OCI-LY3 (cell line): ENCODE data around the gene PHETA2.

Experiments
- EZH2phosphoT487 ChIP-seq: fragments of 200-600 bp; shearing (Covaris generic); IDR thresholded peaks from 2 replicates; pipeline ENCODE4 v1.6.1; 2018; ENCODE audit warnings: antibody characterized with exemption, mixed run types, low read depth
- TF ChIP-seq, protein P1 (sequence below): fragments of 200-600, 300-600 bp; sonication (generic); IDR thresholded peaks from 2 replicates; pipeline ENCODE4 v1.5.1; 2014; ENCODE audit warnings: antibody characterized with exemption, low read length, low read depth

DNA sequence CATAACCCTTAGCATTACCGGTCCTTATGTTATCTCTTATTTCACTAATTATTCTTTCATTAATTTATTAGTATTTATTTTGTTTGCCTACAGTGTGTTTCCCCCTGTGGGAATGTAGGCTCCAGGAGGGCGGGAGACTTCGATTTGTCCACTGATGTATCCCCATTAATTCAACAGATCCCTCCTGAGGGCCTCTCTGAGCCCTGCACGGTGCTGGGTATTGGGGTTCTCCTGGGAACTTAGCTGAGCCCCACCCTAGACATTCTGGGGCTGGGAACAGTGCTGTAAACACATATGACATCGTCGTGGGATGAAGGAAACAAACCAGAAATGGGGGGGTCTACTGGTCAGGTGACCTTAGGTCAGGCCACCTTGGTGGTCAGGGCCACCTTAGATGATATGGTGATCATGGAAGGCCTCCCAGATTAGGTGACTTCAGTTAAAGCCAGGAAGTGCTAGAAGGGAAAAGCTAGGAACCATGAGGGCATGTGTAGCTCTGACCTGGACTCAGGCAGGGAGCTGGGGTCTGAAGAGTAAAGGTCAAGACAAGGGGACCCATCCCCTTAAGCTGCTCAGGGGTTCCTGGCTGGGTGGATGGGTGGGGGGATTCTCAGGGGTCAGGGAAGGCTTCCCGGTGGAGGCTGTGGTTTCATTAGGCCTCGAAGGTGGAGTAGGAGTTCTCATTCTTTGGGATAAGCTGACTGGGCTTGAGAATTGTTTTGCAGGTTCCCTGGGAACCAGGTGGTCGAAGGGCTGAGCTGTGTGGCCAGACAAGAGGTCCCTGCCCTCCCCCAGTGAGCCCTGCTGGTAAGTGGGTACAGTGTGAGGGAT is 1.0 kb downstream of the PHETA2 start:
- TF ChIP-seq, protein P1, sequence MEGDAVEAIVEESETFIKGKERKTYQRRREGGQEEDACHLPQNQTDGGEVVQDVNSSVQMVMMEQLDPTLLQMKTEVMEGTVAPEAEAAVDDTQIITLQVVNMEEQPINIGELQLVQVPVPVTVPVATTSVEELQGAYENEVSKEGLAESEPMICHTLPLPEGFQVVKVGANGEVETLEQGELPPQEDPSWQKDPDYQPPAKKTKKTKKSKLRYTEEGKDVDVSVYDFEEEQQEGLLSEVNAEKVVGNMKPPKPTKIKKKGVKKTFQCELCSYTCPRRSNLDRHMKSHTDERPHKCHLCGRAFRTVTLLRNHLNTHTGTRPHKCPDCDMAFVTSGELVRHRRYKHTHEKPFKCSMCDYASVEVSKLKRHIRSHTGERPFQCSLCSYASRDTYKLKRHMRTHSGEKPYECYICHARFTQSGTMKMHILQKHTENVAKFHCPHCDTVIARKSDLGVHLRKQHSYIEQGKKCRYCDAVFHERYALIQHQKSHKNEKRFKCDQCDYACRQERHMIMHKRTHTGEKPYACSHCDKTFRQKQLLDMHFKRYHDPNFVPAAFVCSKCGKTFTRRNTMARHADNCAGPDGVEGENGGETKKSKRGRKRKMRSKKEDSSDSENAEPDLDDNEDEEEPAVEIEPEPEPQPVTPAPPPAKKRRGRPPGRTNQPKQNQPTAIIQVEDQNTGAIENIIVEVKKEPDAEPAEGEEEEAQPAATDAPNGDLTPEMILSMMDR = no peak
- TF ChIP-seq EZH2phosphoT487 = no peak
